HG03442 (cell line): ENCODE results near the gene NAPEPLD.
"Not testable (repeated sequence)": the region's sequence is repeated elsewhere in the genome, so short reads cannot be mapped to it uniquely, and the experiment has no call there.

ENCODE experiments used
- ATAC-seq: cut with Tn5 transposase; IDR thresholded peaks from one replicate; pipeline ENCODE4 v1.9.1; 2021; ENCODE audit warnings: mild to moderate bottlenecking, moderate library complexity; ENCODE audit not compliant: unreplicated experiment

NAPEPLD gene

DNA sequence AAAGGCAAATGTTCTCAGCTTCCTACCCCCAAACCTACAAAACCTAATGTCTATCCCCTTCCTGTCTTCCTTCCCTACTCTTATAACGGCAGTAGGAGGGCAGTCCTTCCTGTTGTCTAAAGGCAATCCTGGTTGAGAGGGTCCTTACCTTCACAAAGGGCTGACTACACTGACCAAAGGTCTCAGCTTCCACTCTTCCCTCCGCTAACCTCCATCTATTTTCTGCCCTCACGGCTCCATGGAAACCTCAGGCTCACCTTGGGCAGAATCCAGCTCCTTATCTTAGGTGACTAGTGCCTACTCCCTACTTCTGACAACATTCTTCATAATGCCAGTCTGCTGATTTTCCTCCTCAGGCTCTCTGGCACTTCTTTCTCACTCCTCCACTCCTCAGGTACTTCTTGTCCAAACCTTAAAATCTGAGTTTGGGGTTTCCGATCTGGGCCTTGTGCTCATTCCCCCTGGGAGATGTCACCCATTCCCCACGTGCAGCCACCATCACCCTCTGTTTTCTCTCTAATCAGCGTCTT, 74.8 kb downstream of the NAPEPLD start:
- ATAC-seq = no peak

DNA sequence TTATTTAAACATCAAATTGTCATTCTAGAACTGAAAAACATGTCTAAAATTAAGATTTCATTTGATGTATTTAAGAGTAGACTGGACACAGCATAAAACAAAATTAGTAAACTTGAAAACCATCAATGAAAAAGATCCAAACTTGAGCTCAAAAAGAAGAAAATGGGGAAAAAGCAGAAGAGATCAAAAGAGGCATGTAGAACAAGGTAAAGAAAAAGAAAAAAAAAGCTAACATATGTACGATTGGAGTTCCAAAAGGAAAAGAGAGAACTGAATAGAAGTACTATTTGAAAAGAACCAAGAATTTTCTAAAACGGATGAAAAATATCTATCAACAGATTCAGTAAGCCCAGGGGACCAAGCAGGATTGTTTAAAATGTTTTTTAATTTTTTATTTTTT, 77.9 kb downstream of the NAPEPLD start:
- no peak for ATAC-seq

DNA sequence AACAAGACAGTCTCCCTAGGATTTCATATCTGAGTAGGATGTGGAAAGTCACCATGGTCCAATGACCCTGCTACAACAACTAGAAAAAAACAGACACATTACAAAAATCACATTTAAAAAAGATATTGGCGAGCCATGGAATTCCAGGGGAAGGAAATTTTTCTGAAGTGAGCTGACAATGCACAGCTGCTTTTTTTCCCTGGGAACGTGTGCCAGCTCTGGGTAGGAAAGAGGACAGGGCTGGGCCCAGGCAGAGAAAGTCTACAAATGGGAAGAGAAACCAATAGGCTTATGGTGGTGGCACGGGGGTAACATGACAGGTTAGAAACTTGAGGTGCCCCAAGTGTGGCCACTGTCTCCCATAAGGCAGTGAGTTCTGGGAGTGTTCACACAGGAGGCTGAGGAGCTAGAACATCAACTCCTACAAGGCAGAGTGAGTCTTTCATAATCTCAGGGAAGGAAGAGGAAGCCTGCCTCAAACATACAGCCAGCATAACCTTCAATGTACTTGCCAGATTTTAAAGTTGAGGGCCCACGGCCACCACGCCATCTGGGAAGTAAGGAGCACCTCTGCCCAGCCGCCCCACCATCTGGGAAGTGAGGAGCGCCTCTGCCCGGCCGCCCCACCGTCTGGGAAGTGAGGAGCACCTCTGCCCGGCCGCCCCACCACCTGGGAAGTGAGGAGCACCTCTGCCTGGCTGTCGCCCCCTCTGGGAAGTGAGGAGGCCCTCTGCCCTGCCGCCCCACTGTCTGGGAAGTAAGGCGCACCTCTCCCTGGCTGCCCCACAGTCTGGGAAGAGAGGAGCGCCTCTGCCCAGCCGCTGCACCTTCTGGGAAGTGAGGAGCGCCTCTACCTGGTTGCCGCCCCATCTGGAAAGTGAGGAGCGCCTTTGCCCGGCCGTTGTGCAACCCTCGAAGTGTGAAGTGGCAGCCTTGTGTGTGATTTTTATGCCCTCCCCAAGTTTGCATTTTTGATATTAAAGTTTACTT, 80.2 kb downstream of the NAPEPLD start:
- no peak for ATAC-seq

DNA sequence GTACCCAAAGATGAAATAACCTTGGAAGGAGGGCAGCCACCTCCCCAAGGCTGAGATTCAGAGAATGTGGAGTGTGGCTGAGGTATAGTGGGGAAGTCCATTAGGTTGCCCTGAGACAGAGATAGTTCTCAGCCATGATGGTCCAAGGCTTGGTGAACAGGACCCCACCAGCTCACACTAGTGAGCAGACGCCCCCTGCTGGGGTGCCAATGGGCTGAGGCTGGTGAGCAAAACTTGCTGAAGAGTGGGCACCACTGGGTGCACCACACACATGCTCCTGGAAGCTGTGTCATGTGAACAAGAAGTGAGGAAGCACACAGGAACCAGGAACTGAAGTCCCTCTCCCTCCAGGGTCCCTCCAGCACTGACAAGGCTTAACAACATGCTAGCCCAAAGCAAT, 83.2 kb downstream of the NAPEPLD start:
- no peak for ATAC-seq

DNA sequence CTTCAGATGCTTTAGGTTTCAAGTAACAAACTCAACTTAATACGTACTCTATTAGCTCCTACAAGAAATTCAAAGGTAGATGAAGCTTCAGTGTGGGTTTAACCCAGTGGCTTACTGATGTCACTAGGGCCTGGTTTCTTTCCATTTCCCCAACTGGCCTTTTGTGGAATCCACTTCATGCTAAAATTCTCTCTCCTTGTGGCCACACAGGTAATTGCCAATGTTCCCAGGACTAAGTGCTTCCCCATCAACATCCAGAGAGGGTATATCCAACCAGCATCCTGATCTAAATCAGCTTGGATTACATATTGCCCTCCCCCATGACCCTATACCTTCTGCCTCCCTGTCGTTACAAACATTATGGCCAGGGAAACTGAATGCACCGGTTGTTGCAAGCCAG, 85.0 kb downstream of the NAPEPLD start:
- no peak for ATAC-seq

DNA sequence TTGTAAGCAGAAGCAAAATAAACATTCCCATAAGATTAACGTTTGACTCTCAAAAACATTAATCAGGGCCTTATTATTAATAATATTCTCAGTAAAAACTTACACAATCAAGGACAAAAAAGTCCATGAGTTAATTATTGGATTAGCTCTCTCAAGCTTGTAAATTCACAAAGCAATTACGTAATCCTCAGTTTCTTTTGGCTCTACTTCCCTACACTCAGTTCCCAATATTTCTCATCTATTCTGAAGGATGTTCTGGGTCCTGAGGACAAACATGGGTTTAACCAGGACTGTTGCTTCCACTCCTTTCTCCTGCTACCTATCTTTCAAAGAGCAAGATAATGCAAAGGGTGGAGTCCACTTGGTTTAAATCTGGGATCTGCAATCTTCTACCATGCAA, 89.4 kb downstream of the NAPEPLD start:
- ATAC-seq = no peak

DNA sequence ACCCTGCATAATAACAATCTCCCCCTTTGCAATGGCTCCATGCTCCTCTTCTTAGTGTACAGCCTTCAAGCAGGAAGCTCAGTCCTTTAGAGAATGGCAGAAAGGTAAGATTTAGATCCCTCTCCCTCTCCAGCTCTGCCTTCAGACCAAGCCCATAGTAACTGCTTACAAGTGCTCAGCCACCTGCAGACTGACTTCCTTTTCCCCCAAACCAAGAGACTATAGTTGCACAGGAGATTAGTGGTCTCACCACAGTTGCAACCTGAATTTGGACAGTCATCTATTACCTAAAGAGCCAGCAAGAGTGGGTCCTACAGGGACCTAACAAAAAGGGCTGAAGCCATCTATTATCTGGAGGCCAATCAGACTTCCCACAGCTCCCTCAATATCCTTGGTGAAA, 90.8 kb downstream of the NAPEPLD start:
- ATAC-seq = no peak

DNA sequence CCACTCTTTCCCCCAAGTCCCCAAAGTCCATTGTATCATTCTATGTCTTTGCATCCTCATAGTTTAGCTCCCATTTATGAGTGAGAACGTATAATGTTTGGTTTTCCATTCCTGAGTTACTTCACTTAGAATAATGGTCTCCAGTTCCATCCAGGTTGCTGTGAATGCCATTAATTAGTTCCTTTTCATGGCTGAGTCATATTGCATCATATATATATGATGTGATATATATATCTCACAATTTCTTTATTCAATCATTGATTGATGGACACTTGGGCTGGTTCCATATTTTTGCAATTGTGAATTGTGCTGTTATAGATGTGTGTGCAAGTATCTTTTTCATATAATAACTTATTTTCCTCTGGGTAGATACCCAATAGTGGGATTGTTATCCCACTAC, 92.9 kb downstream of the NAPEPLD start:
- ATAC-seq = not testable (repeated sequence)

DNA sequence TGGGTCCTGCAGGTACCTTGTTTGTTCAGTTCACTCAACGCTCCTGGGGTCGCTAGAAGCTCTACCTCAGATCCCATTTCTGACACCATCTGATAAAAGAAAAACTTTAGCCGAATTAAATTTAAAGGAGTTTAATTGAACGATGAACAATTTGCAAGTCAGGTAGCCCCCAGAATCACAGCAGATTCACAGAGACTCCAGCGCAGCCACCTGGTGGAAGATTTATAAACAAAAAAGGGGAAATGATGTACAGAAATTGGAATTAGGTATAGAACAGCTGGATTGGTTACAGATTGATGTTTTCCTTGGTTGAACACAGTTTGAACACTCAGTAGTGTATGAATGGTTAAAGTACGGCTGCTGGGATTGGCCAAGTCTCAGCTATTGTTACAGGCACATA, 97.4 kb downstream of the NAPEPLD start:
- no peak for ATAC-seq
